Measurements from ENCODE around the gene MRPL3.
"Not testable (repeated sequence)": the region's sequence is repeated elsewhere in the genome, so short reads cannot be mapped to it uniquely, and the experiment has no call there.

Gene MRPL3

DNA sequence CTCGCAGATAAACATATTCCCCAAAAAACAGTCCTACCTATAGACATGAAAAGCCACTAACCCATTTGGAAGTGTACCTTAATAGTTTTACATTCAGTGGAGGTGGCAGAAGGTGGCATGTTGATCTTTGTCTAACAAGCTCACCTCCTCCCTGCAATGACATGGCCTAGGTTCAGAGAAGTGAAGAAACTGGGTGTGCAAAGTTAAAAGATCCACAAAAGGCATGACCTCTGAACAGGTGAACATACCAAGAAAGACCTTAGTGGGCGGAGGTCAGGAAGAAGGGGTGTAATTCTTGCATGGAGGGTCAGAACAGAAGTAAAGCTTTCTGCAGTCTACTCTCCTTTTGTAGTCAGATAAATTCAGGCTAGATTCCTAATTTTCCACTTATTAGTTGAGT lies 822 bp downstream of the MRPL3 start:
- peak; percentile 3 for DNase-seq (ENCODE audit: low spot score)

GRCh38 chr3:131494706-131495105 lies 8.1 kb downstream of the MRPL3 start:
- DNase-seq (ENCODE audit: low spot score) (no peak), FAIRE-seq (no peak)

More for the DNA sequence above, 822 bp downstream of the MRPL3 start:
- FAIRE-seq = no peak

DNA sequence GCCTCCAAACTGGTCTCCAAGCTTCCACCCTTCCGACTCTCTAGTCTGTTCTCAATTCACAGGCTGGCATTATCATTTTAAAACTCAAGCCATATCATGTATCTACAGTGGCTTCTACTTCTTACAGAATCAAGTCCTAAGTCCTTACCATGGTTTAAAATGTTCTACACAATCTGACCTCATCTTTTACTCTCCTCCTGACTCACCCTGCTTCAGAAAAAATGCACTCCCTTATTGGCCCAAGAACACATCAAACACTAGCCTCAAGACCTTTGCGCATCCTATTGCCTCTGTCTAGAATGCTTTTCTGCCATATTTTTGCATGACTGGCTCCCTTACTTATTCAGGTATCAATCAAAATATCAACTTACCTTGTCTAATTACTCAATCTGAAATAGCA lies 11.0 kb downstream of the MRPL3 start:
- no peak for DNase-seq (ENCODE audit: low spot score)
- no peak for FAIRE-seq

- DNase-seq (ENCODE audit: low spot score) = no peak
- no peak for FAIRE-seq
Observed at GRCh38 chr3:131491084-131491483, 11.7 kb downstream of the MRPL3 start.

DNA sequence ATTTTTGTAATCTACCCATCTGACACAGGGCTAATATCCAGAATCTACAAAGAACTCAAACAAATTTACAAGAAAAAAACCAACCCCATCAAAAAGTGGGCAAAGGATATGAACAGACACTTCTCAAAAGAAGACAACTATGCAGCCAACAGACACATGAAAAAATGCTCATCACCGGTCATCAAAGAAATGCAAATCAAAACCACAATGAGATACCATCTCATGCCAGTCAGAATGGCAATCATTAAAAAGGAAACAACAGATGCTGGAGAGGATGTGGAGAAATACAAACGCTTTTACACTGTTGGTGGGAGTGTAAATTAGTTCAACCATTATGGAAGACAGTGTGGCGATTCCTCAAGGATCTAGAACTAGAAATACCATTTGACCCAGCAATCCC lies 16.2 kb downstream of the MRPL3 start:
- not testable (repeated sequence) for DNase-seq (ENCODE audit: low spot score); FAIRE-seq

- FAIRE-seq (no peak), DNase-seq (ENCODE audit: low spot score) (no peak)
Observed at GRCh38 chr3:131485119-131485518, 17.7 kb downstream of the MRPL3 start.

GRCh38 chr3:131484496-131485111 lies 18.2 kb downstream of the MRPL3 start:
- no peak for DNase-seq (ENCODE audit: low spot score)
- no peak for FAIRE-seq

- FAIRE-seq = no peak
Observed at GRCh38 chr3:131480116-131480515, 22.7 kb downstream of the MRPL3 start.

GRCh38 chr3:131477813-131478212 lies 25.0 kb downstream of the MRPL3 start:
- no peak for DNase-seq (ENCODE audit: low spot score)

More at GRCh38 chr3:131480116-131480515, 22.7 kb downstream of the MRPL3 start:
- no peak for DNase-seq (ENCODE audit: low spot score)

DNA sequence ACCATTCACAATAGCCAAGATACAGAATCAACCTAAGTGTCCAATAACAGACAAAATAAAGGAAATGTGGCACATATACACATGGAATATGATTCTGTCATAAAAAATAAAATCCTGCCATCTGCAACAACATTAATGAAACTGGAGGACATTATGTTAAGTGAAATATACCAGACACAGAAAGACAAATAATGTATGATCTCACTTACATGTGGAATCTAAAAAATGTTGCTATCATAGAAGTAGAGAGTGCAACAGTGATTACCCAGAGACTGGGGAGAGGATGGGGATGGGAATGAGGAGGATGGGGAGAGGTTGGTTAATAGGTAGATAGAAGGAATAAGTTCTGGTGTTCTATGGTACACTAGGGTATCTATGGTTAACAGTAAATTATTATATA lies 28.7 kb downstream of the MRPL3 start:
- DNase-seq (ENCODE audit: low spot score) (no peak), FAIRE-seq (no peak)

More at GRCh38 chr3:131477813-131478212, 25.0 kb downstream of the MRPL3 start:
- no peak for FAIRE-seq

DNA sequence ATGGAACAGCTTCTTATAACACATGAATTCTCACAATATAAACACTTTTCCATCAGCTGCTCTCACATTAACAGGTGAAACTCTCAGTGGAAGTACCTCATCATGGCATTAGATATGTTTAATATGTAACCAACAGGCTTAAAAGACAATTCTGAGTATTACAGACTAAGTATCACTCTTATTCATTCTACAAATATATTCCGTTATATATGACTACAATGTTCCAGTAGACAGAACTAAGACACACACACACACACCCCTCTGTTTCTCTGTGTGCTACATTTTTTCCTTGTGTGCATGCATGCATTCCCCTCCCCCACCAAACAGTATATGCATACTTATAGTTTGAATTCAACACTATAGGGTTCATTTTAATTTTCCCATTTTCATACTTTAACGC lies 32.4 kb downstream of the MRPL3 start:
- no peak for FAIRE-seq
- DNase-seq (ENCODE audit: low spot score) = no peak

DNA sequence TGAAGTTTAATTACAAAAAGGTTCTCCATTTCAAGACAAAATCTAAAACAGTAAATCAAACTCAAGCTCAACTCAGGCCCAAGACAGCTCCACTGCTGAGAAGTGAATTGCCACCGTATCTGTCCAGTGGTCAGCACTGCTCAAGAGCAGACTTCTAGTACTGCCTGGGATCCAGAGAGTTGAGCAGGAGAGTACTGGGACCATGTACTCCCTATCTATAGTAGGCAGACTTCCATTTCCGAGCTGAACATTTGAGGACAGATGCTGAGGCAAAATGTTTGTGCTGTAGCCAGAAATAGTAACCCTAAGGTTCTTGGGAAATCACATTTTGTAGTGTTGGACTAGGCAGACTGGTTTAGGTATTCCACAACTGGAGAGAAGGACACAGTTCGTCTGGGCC lies 44.1 kb downstream of the MRPL3 start:
- DNase-seq (ENCODE audit: low spot score) = no peak

DNA sequence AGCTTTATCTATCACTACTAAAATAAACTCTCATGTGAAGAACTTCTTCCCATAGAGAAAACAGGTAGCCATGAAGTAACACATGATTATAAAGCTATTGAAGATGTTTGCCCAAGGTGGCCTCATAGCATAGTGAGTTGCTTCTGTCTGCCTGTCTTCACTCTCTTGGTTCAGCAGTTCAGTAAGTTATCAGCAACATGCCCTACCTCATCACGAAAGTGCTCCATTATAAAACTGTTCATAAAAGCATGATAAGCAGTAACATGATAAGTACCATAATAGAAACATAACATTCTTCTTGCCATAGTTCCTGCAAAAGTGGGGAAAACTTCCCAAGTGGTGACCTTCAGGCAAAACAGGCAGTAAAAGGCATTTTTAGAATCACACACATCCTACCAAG lies 45.6 kb downstream of the MRPL3 start:
- FAIRE-seq (no peak), DNase-seq (ENCODE audit: low spot score) (no peak)

More for the DNA sequence above, 44.1 kb downstream of the MRPL3 start:
- no peak for FAIRE-seq

DNA sequence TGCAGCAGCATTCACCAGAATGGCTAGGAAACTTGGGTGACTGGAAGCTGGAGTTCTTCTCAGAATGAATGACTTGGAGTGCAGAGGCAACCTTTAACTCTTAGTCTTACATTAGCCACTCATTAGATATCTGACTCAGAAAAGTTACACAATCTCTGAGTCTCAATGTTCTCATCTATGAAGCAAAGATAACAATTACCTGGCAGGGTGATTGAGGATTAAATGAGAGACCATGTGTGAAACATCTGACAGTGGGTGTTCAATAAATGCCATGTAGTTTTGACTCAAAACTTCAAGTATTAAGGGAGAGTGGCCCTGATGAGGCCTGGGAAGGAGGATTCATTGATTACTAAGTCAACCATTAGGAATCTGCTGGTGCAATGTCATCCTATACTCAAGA lies 48.3 kb downstream of the MRPL3 start:
- FAIRE-seq (no peak), DNase-seq (ENCODE audit: low spot score) (no peak)

DNA sequence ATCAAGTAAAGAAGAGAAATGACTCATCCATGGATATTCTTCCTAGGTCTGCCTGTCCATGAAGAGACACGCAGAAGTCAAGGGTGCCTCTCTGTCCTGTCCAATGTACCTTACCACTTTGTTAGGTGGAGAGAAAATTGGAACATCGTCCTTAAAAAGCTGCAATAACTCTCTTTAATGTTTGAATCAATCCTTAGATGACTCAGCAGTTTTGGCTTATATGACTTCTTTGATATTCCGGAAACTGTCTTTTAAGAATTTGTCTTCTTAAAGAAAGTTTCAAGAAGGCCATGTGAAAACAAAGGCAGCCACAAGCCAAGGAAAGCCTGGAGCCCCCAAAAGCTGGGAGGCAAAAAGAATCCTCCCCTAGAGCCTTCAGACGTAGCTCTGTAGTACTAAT lies 49.2 kb downstream of the MRPL3 start:
- DNase-seq (ENCODE audit: low spot score) (no peak), FAIRE-seq (no peak)

DNA sequence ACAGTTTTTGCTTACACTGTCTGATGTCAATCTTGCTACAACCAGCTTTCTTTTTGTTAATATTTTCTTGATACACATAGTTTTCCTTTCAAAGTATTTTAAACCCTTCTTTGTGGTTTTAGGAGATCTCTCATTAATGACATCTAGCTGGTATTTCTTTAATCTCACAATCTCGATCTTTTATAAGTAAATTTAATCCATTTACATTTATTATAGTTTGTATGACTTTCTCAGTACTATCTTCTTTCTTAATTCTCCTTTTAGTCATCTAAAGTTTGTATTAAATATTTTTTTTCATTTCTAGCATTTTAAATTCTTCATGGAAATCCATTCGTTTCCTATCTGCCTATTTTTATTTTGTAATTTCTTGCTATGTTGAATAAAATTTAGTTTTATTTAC lies 55.4 kb downstream of the MRPL3 start:
- no peak for FAIRE-seq
- no peak for DNase-seq (ENCODE audit: low spot score)

DNA sequence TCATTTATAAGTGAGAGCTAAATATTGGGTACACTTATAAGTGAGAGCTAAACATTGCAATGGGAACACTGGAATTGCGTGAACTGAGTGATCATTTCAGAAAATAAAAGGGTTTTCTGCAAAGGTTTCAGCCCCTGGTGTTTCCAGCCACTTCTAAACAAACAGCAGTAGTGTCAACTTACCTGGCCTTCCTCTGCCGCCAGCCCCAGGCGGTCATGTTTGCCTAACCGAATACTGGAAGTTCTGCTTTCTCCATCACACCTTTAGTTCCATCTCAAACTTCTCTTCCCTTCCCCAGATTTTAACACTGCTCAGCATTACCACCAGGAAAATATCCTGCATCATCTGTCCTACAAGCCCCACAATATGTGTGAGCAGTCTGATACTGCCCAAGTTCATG lies 58.6 kb downstream of the MRPL3 start:
- DNase-seq (ENCODE audit: low spot score) (no peak), FAIRE-seq (no peak)

- FAIRE-seq (no peak), DNase-seq (ENCODE audit: low spot score) (no peak)
Observed at GRCh38 chr3:131439084-131439483, 63.7 kb downstream of the MRPL3 start.

DNA sequence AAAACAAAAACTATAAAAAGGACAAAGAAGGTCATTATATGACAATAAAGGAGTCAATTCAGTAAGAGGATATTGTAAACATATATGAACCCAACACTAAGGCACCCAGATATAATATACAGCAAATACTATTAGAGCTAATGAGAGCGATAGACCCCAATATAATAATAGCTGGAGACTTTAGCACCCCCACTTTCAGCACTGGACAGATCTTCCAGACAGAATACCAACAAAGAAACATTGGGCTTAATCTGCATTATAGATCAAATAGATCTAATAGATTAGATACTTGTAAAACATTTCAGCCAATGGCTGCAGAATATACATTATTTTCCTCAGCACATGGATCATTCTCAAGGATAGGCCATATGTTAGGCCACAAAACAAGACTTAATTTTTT lies 67.8 kb downstream of the MRPL3 start:
- DNase-seq (ENCODE audit: low spot score) = no peak
- FAIRE-seq = no peak

- no peak for FAIRE-seq
Observed at GRCh38 chr3:131432441-131432840, 70.3 kb downstream of the MRPL3 start.

GRCh38 chr3:131431754-131432153 lies 71.0 kb downstream of the MRPL3 start:
- FAIRE-seq = no peak

More at GRCh38 chr3:131432441-131432840, 70.3 kb downstream of the MRPL3 start:
- no peak for DNase-seq (ENCODE audit: low spot score)

DNA sequence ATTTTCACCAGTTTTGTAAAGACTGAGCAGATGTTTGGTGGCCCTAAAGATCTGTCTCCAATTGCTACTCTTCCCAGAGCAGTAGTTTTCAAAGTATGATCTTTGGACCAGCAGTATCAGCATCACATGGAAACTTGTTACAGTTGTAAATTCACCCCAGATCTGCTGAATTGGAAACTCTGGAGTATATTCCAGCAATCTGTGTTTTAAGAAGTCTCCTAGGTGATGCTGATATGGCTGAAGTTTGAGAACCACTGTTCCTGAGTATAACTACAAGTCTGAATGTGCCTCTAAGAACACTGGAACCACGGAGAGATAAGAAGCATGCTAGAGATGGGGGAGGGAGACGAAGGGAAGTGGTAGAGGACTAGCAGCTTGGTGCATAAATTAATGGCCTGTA lies 75.5 kb downstream of the MRPL3 start:
- DNase-seq (ENCODE audit: low spot score) (no peak), FAIRE-seq (no peak)

More at GRCh38 chr3:131431754-131432153, 71.0 kb downstream of the MRPL3 start:
- no peak for DNase-seq (ENCODE audit: low spot score)

DNA sequence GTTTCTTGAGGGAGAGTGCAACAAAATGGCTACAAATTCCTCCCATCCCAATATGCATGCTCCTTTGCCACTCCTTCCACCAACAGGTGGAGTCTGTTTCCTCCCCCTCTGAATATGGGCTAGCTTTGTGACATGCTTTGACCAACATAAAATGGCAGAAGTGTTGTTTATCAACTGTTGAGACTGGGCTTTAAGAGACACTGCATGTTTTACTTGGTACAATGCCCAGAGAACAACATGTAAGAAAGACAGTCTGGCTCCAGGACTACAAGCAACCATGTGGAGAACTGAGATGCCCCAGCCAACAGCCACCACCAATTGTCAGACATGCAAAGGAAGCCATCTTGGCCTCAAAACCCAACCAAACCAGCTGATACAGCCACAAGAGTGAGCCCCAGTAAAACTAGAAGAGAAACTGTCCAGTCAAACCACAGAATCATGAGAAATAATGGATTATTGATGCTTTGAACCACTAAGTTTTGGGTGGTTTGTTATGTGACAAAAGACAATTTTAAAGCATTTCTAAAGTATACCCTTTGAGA lies 80.7 kb downstream of the MRPL3 start:
- FAIRE-seq = no peak
- DNase-seq (ENCODE audit: low spot score) = no peak
